ENCODE data around the gene TPGS2.

GRCh38 chr18:36826556-36826955 lies 2.2 kb downstream of the TPGS2 start:
- TF ChIP-seq CTCF (IDR thresholded peaks at IDR 0.05) = no peak
- no peak for TF ChIP-seq POLR2A (IDR thresholded peaks at IDR 0.05)
